RPMI7951 (cell line): Measurements from ENCODE around the gene CATSPER3. TPM values are rescaled to one million over a fixed set of nuclear protein-coding genes. Genes with fewer than 3 reads are reported as not detected.

ENCODE experiments used
- DNase-seq: peaks from one replicate; pipeline ENCODE4 v3.0.0-alpha.2; 2012; ENCODE audit warnings: low read depth
- total RNA-seq: library from RNA; depleted of rRNA; stranded (reverse); fragments of >200 nt; shearing (Covaris generic); gene quantifications from 2 replicates; pipeline ENCODE4 v1.2.3, GENCODE V29; 2014

The CATSPER3 gene
- total RNA-seq, 1 experiment from 2014 or later = not detected

DNA sequence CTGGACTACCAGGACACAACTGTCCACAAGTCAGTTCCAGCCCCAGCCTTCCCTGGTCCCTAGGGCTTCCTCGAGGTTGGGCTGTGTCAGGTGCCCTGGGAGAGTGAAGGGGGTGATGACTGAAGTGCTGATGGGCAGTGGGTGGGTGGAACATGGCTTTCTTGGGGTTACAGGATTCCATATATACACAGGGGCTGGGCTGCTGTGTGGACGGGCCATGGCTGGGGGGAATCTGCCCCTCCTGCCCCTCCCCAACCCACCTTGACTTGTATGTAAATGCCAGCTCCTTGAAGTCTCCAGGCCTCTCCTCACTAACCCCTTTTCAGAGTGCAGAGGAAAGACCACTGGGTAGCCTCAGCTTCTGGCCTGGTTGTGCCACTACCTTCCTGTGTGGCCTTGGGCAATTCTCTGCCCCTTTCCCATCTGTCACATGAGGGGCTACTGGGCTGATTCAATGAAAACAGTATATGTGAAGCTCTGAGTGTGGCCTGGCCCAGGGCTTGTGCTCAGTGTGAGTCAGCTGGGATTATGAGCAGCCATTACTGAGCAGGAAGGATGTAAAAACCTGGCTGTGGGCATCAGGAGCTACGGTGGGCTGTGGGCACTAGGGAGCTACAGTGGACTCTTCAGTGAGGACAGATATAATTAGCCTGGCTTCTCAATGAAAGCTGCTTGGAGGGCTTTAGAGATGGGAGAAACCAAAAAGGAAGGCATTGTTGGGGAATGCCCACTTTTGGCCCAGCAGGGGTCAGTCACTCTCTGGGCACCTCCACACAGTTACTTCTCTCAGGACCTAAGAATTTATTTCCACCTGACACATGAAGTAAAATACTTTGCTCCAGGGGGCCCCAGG, 43.0 kb downstream of the CATSPER3 start:
- DNase-seq = no peak

DNA sequence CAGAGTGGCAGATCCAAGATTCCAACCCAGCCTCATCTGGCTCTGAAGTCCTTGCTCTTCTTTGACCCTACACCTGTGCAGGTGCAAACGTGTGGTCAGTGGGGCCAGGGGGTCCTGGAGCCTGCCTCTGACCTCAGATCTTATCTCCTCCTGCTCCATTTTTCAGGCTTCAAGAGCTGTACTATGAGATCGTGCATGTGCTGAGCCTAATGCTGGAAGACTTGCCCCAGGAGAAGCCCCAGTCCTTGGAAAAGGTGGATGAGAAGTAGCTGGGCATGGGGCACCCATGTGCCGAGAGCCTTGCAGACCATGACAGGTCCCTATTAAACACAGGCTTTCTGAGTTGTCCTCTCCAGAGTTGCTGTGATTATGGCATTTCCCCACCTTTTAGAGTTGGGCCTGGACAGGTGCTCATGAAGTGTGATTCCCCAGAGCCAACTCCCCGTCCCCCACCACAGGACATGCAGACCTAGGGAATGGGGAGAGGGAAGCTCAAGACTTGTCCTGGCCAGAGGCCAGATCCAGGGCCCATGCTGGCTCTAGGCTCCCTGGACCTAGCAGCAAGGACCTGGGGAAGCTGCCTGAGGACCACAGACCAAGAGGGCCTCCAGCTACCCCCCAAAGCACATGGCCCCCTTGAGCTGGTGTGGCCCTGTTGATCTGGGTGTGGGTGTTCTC, 43.8 kb downstream of the CATSPER3 start:
- no peak for DNase-seq

DNA sequence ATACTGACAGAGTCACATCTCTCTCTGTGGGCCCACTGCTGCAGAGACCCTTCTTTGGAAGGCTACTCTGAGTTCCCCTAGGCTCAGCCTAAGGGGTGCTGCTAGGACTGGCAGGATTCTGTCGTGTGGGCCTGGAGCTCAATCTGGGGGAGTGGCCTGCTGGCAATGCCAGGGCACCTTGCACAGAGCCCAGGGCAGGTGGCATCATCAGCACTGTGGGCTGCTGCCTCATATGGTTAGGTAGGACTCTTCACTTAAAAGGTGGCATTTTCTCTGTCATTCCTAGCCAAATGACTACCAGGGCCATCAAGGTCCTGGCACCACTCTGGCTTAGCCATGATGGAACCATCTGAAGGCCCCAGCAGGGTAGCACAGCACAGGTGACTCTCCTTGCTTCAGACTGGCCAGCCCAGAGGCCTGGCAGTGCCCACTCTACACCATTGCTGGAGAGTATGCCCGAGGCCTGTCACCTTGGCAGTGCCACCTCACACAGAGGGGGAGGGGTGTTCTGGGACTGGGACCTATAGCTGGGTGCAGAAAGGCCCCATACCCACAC, 44.4 kb downstream of the CATSPER3 start:
- DNase-seq = no peak

DNA sequence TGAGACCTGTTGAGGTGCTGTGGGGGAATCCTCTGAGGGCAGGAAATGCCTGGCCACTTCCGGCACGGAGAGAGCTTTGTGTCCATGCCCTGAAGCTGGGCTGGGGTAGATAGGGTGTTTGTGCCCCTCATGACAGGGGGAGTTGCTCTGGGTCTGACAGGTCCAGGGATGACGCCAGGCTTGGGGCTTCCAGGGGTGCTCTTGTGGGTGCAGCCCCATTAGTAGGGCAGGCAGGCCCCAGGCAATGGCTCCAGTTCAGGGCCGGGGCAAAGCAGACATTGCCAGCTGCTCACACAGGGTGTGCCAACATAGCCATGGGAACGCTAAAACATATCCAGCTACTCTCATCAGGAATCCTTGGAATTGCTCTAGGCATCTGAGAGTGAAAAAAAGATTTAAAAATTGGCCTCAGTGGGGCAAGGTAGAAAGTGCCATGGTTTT, 45.3 kb downstream of the CATSPER3 start:
- no peak for DNase-seq

DNA sequence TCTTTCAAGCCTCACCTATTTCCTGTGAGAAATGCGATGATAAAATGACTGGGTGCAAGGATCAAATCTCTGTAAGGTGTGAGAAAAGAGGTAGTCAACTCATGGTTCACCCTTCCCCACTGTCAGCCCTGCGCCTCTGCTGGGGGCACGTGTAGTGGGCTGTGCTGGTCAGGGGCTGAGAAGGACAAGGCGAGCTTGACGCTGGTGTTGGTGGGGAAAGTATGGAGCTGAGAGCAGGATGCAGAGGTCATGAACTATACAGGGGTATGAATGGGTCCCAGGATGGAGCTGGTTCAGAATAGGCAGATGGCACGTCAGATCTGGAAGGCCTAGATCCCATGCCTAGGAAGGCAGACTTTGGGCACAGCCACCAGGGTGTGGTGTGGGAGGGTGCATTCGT, 45.7 kb downstream of the CATSPER3 start:
- DNase-seq = no peak

DNA sequence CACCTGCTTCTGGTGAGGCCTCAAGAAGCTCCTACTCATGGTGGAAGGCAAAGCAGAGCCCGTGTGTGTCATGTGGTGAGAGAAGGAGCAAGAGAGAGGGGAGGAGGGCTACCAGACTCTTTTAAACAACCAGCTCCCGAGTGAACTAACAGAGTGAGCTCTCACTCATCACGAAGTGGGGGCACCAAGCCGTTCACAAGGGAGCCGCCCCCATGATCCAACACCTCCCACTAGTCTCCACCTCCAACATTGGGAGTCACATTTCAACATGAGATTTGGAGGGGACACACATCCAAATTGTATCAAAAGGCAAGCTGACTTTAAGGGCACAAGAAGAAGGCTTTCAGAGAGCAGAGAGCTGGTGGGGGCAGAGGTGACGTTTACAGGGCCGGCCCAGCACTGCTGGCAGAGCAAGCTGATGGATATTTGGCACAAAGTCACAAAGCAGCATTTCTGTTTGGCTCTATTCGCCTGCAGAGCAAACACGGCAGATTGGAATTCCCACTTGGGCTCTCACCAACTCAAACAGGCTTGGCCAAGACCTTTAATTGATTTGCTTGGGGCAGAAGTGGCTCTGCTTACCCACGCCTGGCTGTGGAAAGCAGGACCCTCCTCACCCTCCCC, 46.4 kb downstream of the CATSPER3 start:
- DNase-seq = no peak

DNA sequence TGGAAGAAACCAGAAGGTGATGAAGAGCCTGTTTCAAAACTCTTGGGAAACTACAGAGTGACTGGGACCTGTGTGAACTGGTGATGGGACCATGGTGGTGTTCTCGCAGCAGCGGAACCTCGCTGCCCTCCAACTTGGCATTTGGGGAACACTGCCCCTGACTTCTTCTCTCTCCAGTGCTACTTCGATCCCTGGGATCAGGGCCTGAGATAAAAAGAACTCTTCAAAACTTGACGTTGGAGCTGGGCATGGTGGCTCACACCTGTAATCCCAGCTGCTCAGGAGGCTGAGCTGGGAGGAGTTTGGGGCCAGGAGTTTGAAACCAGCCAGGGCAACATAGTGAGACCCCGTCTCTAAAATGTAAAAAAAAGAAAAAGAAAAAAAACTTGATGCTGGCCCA, 48.2 kb downstream of the CATSPER3 start:
- no peak for DNase-seq

DNA sequence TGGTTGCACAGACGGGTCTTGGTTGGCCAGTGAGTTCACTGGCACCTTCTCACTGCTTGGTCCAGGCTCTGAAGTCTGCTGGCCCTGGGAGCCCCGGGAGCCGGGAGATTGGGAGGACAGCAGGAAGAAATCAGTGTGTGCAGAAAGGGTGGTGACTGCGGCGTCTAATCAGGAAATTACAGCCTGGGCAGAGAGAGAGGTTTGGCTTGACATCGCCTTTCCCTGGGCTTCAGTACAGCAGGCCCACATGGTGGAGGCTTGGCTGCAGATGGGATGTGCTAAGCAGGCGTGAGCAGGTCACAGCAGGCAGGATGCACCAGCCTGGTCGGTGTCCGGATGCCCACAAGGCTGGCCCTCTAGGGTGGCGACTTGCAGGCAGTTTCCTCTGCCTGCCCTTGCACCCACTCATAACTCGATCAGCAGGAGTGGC, 49.2 kb downstream of the CATSPER3 start:
- no peak for DNase-seq

DNA sequence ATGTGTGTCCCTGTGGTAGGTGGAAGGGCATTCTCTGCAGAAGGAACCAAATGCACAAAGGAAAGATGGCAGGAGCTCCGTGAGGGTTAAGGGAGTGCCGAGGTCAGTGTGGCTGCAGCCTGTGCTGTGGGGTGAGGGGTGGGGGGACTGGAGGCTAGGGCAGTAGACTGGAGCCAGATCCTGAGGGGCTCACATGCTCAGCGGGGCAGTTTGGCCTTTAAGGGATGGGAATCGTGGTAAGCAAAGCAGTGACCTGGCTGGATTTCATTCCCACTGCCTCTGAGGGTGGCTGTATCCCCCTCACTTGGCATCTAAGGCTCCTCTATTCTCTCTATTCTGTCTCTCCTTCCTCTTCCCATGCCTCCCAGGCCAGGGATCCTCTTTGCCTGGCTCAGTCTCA, 50.8 kb downstream of the CATSPER3 start:
- no peak for DNase-seq

DNA sequence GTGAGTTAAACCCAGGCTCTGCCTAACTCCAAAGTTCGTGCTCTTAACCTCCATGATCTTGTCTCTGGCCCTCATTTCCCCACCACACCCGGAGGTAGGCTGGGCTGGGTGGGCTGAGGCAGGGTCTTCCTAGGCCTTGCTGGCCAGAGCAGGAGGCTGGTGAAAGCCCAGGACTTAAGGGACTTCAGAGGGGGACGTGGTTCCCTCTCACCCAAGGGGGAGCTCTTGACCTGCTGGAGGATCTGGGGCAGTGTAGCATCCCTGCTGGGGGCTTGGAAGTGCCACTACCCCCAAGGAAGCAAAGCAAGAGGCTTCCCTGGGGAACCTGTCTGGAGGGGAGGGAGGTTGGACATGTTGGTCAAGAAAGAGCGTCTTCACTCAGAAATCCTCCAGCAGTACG, 51.6 kb downstream of the CATSPER3 start:
- DNase-seq = no peak

DNA sequence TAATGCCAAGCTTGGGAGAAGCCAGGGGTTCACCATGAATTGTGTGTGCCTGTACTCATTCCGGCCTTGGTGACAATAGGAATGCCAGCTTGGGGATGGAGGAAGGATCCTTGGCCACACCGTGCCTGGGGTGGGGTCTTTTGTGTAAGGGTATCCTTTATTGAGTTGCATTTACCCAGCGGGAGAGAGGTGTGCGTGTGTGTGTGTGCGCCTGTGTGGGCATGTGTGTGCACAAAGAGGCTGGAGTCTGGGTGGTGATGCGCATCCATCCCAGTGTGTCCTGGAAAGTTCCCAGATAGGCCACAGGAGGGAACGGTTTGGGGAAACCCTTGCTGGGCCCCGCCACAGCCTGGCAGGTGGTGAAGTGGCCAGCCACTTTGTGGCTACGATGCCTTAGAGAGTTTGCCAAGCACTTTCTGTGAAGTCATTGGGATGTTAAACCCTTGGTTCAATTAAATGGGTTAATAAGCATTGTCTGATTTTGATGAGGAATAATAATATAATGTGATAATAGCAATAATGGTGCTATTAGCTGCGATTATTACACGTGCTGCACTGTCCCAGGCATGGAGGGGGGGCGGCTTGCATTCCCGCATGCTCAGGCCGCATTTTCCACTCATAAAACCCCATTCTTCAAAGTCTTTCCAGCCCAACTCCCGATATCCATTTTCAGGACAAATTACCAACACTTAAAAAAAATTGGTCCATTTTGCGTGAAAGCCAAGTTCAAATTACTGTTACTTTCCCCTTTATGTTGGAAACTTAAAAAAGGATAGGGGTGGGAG, 52.6 kb downstream of the CATSPER3 start:
- no peak for DNase-seq

DNA sequence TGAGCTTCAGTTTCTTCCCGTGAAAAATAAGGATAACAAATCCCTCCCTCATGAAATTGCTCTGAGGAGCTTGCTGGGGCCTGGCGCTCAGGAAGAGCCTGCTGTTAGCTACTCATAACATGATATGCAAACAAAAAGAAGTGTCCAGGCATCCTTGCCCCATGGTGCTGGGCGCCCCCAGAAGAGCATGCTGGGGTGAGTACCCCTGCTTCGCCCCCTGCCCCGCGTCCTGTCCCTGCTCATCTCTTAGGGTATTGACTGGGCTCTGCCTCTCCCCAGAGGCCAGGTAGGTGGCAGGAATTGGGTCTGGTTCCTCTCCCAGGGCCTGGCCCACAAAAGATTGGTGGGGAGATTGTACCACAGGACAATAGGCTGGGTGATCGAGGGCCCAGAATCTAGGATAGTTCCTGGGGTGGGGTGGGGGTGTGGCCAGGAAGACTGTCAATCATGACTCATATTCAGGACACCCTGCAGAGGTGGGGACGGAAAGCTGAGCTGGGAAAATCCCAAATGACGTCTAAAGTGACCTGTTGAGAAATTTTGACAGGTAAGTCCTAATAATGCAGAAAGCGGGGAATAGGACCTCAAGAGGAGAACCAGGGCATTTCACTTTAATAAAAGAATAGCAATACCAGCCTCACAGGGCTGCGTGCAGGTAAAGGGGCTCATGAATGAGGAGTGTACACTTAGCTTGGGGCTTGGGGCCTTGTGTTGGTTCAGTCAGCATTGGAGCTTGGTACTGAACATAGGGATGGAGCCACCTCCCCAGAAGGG, 57.4 kb downstream of the CATSPER3 start:
- DNase-seq = no peak

DNA sequence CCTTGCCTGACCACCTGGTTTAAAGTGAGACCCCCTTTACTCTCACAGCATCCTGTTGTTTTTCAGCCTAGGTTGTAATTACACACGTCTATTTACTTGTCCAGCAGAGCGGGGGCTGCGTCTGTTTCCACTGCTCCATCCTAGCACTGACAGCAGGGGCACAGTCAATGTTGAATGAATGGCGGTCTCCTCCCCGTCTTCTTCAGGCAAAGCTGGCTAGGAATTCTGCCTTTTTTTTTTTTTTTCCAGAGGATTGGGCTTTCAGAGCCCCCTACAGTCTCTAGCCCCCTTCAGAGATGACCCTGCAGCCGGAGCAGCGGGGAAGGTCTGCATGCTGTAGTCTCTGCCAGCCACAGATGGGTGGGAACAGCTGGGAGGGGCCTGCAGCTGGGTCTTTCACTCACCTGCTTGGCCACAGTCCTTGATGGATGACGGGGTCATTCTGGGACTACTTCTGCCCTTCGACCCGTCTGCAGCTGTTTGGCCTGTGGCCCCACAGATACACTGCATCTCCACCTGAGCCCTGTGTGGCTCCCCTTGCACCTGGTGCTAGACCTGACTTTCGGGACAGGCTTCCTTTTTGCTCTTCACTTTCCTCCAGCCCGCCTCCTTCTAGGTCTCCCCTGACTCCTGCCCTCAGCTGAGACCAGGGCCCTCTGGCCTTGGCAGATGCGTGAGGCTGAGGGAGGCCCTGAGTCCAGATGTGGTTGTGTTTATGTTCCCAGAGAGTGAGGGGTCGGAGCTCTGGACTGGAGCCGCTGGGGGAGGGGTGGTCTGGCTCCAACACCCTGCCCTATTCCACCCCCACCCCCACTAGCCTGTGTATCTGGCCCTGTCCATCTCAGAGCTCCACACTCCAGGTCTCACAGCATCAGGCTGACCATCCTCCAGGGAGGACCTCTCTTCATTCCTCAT, 58.3 kb downstream of the CATSPER3 start:
- no peak for DNase-seq

DNA sequence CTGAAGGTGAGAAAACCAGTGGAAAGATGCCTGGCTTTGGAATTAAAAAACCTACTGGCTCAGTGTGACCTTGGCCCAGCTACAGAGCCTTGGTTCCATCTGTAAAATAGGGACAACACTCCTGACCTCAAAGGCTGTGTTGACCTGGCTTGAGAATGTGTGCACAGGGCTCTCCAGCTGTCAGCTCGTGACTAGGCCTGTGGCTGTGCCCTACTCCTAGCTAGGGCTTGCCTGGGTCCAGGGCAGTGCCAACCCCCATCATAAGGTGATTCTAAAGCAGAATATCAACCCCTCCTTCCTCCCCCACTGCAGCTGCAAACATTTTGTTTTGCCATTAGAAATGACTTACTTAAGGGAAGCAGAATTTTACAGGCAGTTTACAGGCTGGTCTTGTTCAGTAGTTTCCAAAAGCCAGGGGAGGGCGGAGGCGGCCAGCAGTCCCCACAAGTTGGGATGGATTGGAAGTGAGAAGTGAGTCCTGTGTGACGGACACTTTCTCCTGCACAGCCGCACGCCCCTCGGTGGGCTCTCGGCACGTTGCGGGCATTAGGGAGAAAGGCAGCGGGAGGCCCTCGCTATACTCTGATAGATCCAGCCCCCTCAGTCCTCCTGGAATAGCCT, 59.0 kb downstream of the CATSPER3 start:
- no peak for DNase-seq

DNA sequence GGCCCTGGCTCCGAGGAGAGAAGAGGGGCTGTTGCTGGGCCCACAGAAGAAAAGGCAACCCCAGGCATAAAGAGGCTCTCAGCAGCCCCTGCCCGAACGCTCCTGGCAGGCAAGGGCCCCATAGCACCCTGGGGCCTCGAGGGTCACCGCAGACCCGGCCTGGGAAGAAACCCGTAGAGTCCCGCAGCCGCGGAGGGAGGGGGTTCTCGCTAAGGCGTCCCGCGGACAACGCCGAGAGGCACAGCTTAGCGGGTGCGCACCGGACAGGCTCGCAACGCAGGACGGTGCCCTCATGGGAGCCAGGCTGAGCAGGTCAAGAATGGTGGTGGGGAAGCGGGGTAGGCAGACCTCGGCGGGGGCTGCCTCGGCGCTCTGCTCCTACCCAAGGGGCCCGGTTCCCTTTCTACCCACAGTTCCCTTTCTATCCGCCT, 59.6 kb downstream of the CATSPER3 start:
- DNase-seq = no peak

DNA sequence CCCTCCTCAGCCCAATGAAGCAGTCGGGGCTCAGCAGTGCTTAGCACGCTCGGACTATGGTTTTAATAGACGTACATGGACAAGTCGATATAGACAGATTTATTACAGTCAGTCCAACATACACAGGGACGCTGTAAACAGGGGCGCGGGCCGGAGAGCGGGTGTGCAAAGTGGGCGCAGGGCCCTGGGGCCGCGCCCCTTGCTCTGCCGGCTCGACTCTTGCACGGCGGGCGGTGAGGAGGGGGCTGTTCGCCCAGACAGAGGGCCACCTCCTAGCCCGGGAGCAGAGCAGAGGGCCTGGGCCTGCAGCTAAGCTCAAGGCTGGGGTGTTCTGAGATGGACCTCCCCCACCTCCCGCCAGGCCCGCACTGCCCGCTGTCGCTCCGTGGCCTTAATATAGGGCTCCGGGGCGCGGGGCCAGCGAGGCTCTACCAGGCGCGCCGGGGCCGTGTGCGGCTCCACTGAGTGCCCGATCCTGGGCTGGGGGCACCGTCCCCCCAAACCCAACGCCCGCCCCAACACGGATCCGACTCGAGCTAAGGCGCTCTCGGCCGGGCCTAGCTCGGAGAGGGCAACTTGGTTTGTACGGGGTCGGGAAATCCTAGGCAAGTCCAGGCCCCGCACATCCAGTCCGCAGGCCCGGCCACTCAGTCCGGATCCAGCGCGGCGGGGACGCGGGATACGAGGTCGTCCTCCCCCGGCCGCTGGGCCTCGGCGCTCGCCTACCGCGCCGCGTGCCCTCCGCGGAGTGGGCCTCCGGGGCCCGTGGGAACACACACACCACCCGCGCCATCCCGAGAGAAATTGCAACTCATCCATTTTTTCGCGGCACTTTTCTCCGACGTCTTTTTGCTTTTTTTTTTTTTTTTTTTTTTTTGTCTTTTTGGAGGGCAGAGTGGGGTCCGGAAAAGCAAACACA, 60.2 kb downstream of the CATSPER3 start:
- DNase-seq = no peak

DNA sequence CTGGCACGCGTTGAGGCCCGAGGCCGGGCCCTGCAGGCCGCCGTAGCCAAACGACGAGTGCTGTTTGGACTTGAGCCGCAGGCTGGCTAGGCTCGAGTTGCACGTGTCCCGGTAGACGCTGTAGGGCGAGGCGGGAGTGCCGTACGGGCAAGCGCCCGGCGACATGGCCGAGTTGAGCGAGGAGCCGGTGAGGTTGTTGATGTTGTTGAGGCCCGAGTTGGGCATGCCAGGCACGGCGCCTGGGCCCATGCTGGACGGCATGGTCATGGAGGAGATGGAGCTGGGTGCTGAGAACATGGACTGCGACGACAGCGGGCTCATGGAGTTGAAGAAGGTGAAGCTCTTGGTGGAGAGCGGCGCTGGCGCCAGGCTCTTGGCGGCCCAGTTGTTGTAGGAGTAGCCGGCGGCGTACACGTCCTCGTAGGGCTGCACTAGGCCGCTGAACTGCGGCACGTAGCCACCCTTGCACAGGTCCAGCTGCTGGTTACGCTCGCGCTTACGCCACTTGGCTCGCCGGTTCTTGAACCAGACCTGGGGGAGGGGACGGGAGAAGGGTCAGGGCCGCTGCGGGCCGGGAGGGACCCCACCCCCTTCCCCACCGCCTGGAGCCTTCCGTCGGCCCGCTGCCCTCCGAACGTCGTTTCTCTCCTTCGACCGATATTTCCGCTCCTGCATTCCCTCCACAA, 61.2 kb downstream of the CATSPER3 start:
- DNase-seq = no peak
